PFSK-1 (cell line): Measurements from ENCODE around the gene TTLL5.

Experiments used
- FOXP2 ChIP-seq: optimal IDR thresholded peaks from 2 replicates; pipeline ENCODE3; 2011; ENCODE audit warnings: borderline replicate concordance, control low read depth, inconsistent platforms; ENCODE audit not compliant: insufficient read depth; ENCODE audit errors: extremely low read length, extremely low read depth
- POLR2AphosphoS5 ChIP-seq: IDR thresholded peaks from 2 replicates; pipeline ENCODE4 v1.6.1; 2012; ENCODE audit warnings: low read depth, mild to moderate bottlenecking, control low read depth, low read length, moderate library complexity
- REST ChIP-seq, 2 experiments: IDR thresholded peaks; 2 replicates each; pipeline versions ENCODE4 v1.6.1 to v1.8.0; 2011 to 2012; ENCODE audit warnings: low read depth in 2 of 2, low read length in 2 of 2, control low read depth in 1 of 2, inconsistent platforms in 1 of 2, mild to moderate bottlenecking in 1 of 2, moderate library complexity in 1 of 2; ENCODE audit not compliant: insufficient read depth in 1 of 2
- SIN3A ChIP-seq: IDR thresholded peaks from 2 replicates; pipeline ENCODE4 v1.6.1; 2012; ENCODE audit warnings: mild to moderate bottlenecking, low read length, moderate library complexity, borderline replicate concordance; ENCODE audit not compliant: insufficient read depth
- TAF1 ChIP-seq: IDR thresholded peaks from 2 replicates; pipeline ENCODE4 v1.6.1; 2012; ENCODE audit warnings: low read length, control low read depth, borderline replicate concordance; ENCODE audit not compliant: insufficient read depth

Gene TTLL5

GRCh38 chr14:75702616-75703261 is 41.7 kb downstream of the TTLL5 start:
- no peak for TF ChIP-seq SIN3A
- TF ChIP-seq TAF1: no peak
- no peak for TF ChIP-seq FOXP2
- no peak for TF ChIP-seq POLR2AphosphoS5
- TF ChIP-seq REST (IDR thresholded peaks at IDR 0.05; ENCODE audit: insufficient read depth in 1 of 2, low read depth in 2 of 2, low read length in 2 of 2): no peak

GRCh38 chr14:75703467-75703866 is 42.4 kb downstream of the TTLL5 start:
- TF ChIP-seq TAF1 (no peak), SIN3A (no peak), FOXP2 (no peak), REST (IDR thresholded peaks at IDR 0.05; ENCODE audit: insufficient read depth in 1 of 2, low read depth in 2 of 2, low read length in 2 of 2) (no peak), POLR2AphosphoS5 (no peak)

GRCh38 chr14:75705014-75705413 is 44.0 kb downstream of the TTLL5 start:
- no peak for TF ChIP-seq SIN3A
- TF ChIP-seq REST (IDR thresholded peaks at IDR 0.05; ENCODE audit: insufficient read depth in 1 of 2, low read depth in 2 of 2, low read length in 2 of 2): no peak
- TF ChIP-seq POLR2AphosphoS5: no peak
- no peak for TF ChIP-seq FOXP2
- TF ChIP-seq TAF1: no peak

- no peak for TF ChIP-seq FOXP2
- TF ChIP-seq SIN3A: no peak
- TF ChIP-seq TAF1: no peak
- TF ChIP-seq POLR2AphosphoS5: no peak
- no peak for TF ChIP-seq REST (IDR thresholded peaks at IDR 0.05; ENCODE audit: insufficient read depth in 1 of 2, low read depth in 2 of 2, low read length in 2 of 2)
These were observed 48.3 kb downstream of the TTLL5 start for GRCh38 chr14:75709207-75709812.
